WTC11 (cell line): ENCODE measurements around the gene EI24. TPM values are rescaled to one million over a fixed set of nuclear protein-coding genes. Genes with fewer than 3 reads are reported as not detected.

Experiments
- ATAC-seq: fragments of 200-7000 bp; cut with Tn5 transposase; 2 replicates; pipeline ENCODE4 v1.10.0; 2021; ENCODE audit warnings: mild to moderate bottlenecking, moderate library complexity
- CTCF ChIA-PET: fragments of 300-600 bp; sonication (Branson Sonifier 250); formaldehyde crosslinking; loops from one replicate; lab custom pipeline; 2021; ENCODE audit warnings: antibody characterized with exemption; lab: Charles Lee
- POLR2A ChIA-PET: fragments of 350-600 bp; sonication (Branson Sonifier 250); formaldehyde crosslinking; loops from one replicate; lab custom pipeline; 2021; ENCODE audit warnings: antibody characterized with exemption; lab: Charles Lee
- DNase-seq: peaks from one replicate; pipeline ENCODE4 v3.0.0; 2021; ENCODE audit warnings: low spot score
- H3K27ac Mint-ChIP-seq: 2 replicates; pipeline ENCODE4 v1.8.0; 2021; ENCODE audit warnings: mixed read lengths
- H3K27me3 Mint-ChIP-seq: 2 replicates; pipeline ENCODE4 v1.8.0; 2021; ENCODE audit warnings: low read depth, mild to moderate bottlenecking, moderate library complexity, mixed read lengths
- H3K36me3 Mint-ChIP-seq: 2 replicates; pipeline ENCODE4 v1.8.0; 2021; ENCODE audit warnings: mixed read lengths
- H3K4me1 Mint-ChIP-seq: 2 replicates; pipeline ENCODE4 v1.8.0; 2022; ENCODE audit warnings: mixed read lengths
- H3K4me3 Mint-ChIP-seq: 2 replicates; pipeline ENCODE4 v1.8.0; 2021; ENCODE audit warnings: mild to moderate bottlenecking, moderate library complexity, mixed read lengths
- H3K9me3 Mint-ChIP-seq: 2 replicates; pipeline ENCODE4 v1.8.0; 2021; ENCODE audit warnings: mixed read lengths
- EMX1 ChIP-seq: fragments of 250-450 bp; sonication (Bioruptor Pico); IDR thresholded peaks from 2 replicates; pipeline ENCODE4 v1.8.0; 2021; ENCODE audit warnings: mild to moderate bottlenecking
- ESRRA ChIP-seq: sonication (generic); formaldehyde crosslinking; IDR thresholded peaks from 2 replicates; pipeline ENCODE4 v1.8.1; 2022; ENCODE audit warnings: mild to moderate bottlenecking, missing genetic modification reagents, borderline replicate concordance
- HMGA2 ChIP-seq: fragments of 250-450 bp; sonication (Bioruptor Pico); IDR thresholded peaks from 2 replicates; pipeline ENCODE4 v1.4.0; 2021; ENCODE audit warnings: mild to moderate bottlenecking, moderate library complexity
- MXD4 ChIP-seq: fragments of 250-450 bp; sonication (Bioruptor Pico); IDR thresholded peaks from 2 replicates; pipeline ENCODE4 v1.8.0; 2021; ENCODE audit warnings: mild to moderate bottlenecking, moderate library complexity, borderline replicate concordance
- NFATC4 ChIP-seq: fragments of 250-450 bp; sonication (Bioruptor Pico); IDR thresholded peaks from 2 replicates; pipeline ENCODE4 v1.9.0; 2021; ENCODE audit warnings: mild to moderate bottlenecking
- RELA ChIP-seq: sonication (generic); formaldehyde crosslinking; IDR thresholded peaks from 2 replicates; pipeline ENCODE4 v1.8.1; 2022; ENCODE audit warnings: missing genetic modification reagents, mild to moderate bottlenecking, borderline replicate concordance
- RORB ChIP-seq: fragments of 250-450 bp; sonication (Bioruptor Pico); IDR thresholded peaks from 2 replicates; pipeline ENCODE4 v1.9.0; 2021; ENCODE audit warnings: mild to moderate bottlenecking
- SMAD4 ChIP-seq: sonication (generic); formaldehyde crosslinking; IDR thresholded peaks from 2 replicates; pipeline ENCODE4 v1.8.0; 2022; ENCODE audit warnings: mild to moderate bottlenecking, missing genetic modification reagents
- TP53 ChIP-seq: sonication (generic); formaldehyde crosslinking; IDR thresholded peaks from 2 replicates; pipeline ENCODE4 v1.8.1; 2023; ENCODE audit warnings: mild to moderate bottlenecking, missing genetic modification reagents
- ZNF121 ChIP-seq: sonication (generic); formaldehyde crosslinking; IDR thresholded peaks from 2 replicates; pipeline ENCODE4 v1.8.0; 2023; ENCODE audit warnings: missing genetic modification reagents
- ZNF138 ChIP-seq: sonication (generic); formaldehyde crosslinking; conservative IDR thresholded peaks from 2 replicates; pipeline ENCODE4 v1.8.1; 2022; ENCODE audit warnings: mild to moderate bottlenecking, moderate library complexity, missing genetic modification reagents
- ZNF219 ChIP-seq: sonication (generic); formaldehyde crosslinking; IDR thresholded peaks from 2 replicates; pipeline ENCODE4 v1.8.0; 2023; ENCODE audit warnings: missing genetic modification reagents, mild to moderate bottlenecking, borderline replicate concordance
- ZNF263 ChIP-seq: sonication (generic); formaldehyde crosslinking; IDR thresholded peaks from 2 replicates; pipeline ENCODE4 v1.8.1; 2022; ENCODE audit warnings: low read depth, mild to moderate bottlenecking, moderate library complexity, missing genetic modification reagents
- ZNF317 ChIP-seq: sonication (generic); formaldehyde crosslinking; IDR thresholded peaks from 2 replicates; pipeline ENCODE4 v1.8.1; 2023; ENCODE audit warnings: low read depth, mild to moderate bottlenecking, moderate library complexity, missing genetic modification reagents, borderline replicate concordance
- total RNA-seq: library from RNA; stranded (reverse); gene quantifications from 3 replicates; pipeline ENCODE4 v1.2.3, GENCODE V29; 2021
- TF ChIP-seq, protein P1 (sequence below): sonication (generic); formaldehyde crosslinking; IDR thresholded peaks from 2 replicates; pipeline ENCODE4 v1.8.1; 2022; ENCODE audit warnings: mild to moderate bottlenecking, moderate library complexity, missing genetic modification reagents
- TF ChIP-seq, protein P2 (sequence below): sonication (generic); formaldehyde crosslinking; IDR thresholded peaks from 2 replicates; pipeline ENCODE4 v1.8.1; 2022; ENCODE audit warnings: mild to moderate bottlenecking, missing genetic modification reagents, moderate library complexity, borderline replicate concordance
- TF ChIP-seq, protein P3 (sequence below): fragments of 250-450 bp; sonication (Bioruptor Pico); IDR thresholded peaks from 2 replicates; pipeline ENCODE4 v1.9.0; 2021; ENCODE audit warnings: mild to moderate bottlenecking
- TF ChIP-seq, protein P4 (sequence below): fragments of 250-450 bp; sonication (Bioruptor Pico); IDR thresholded peaks from 2 replicates; pipeline ENCODE4 v1.9.0; 2021; ENCODE audit warnings: mild to moderate bottlenecking, borderline replicate concordance
- TF ChIP-seq, protein P5 (sequence below): sonication (generic); formaldehyde crosslinking; IDR thresholded peaks from 2 replicates; pipeline ENCODE4 v1.8.1; 2022; ENCODE audit warnings: low read depth, missing genetic modification reagents, borderline replicate concordance
- TF ChIP-seq, protein P6 (sequence below): fragments of 200-600 bp; IDR thresholded peaks from 2 replicates; pipeline ENCODE4 v1.8.0; 2022; ENCODE audit warnings: antibody characterized with exemption
- TF ChIP-seq, protein P7 (sequence below): sonication (generic); formaldehyde crosslinking; IDR thresholded peaks from 2 replicates; pipeline ENCODE4 v1.8.1; 2023; ENCODE audit warnings: mild to moderate bottlenecking, moderate library complexity, missing genetic modification reagents
- TF ChIP-seq, protein P8 (sequence below): sonication (generic); formaldehyde crosslinking; IDR thresholded peaks from 2 replicates; pipeline ENCODE4 v1.8.1; 2023; ENCODE audit warnings: mild to moderate bottlenecking, missing genetic modification reagents, borderline replicate concordance

Gene EI24
- total RNA-seq, 1 experiment from 2014 or later = 120 TPM

DNA sequence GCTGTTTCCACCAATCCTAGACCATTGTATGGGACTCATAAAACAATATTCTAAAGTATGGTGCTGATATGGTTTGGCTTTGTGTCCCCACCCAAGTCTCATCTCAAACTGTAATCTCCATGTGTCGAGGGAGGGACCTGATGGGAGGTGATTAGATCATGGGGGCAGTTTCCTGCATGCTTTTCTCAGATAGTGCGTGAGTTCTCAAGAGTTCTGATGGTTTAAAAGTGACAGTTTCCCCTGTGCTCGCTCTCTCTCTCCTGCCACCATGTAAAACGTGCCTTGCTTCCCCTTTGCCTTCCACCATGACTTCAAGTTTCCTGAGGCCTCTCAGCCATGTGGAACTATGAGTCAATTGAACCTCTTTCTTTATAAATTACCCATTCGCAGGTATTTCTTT, 44.0 kb upstream of the EI24 start (continued):
- TF ChIP-seq, protein P1, sequence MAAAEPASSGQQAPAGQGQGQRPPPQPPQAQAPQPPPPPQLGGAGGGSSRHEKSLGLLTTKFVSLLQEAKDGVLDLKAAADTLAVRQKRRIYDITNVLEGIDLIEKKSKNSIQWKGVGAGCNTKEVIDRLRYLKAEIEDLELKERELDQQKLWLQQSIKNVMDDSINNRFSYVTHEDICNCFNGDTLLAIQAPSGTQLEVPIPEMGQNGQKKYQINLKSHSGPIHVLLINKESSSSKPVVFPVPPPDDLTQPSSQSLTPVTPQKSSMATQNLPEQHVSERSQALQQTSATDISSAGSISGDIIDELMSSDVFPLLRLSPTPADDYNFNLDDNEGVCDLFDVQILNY = no peak
- no peak for TF ChIP-seq ZNF138 (CRISPR knock-in tag)
- no peak for TF ChIP-seq HMGA2
- TF ChIP-seq RORB (CRISPR knock-in tag) = no peak
- no peak for TF ChIP-seq ZNF219 (CRISPR knock-in tag)
- no peak for TF ChIP-seq ESRRA
- TF ChIP-seq, protein P2, sequence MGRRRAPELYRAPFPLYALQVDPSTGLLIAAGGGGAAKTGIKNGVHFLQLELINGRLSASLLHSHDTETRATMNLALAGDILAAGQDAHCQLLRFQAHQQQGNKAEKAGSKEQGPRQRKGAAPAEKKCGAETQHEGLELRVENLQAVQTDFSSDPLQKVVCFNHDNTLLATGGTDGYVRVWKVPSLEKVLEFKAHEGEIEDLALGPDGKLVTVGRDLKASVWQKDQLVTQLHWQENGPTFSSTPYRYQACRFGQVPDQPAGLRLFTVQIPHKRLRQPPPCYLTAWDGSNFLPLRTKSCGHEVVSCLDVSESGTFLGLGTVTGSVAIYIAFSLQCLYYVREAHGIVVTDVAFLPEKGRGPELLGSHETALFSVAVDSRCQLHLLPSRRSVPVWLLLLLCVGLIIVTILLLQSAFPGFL (CRISPR knock-in tag) = no peak
- no peak for TF ChIP-seq MXD4 (CRISPR knock-in tag)

DNA sequence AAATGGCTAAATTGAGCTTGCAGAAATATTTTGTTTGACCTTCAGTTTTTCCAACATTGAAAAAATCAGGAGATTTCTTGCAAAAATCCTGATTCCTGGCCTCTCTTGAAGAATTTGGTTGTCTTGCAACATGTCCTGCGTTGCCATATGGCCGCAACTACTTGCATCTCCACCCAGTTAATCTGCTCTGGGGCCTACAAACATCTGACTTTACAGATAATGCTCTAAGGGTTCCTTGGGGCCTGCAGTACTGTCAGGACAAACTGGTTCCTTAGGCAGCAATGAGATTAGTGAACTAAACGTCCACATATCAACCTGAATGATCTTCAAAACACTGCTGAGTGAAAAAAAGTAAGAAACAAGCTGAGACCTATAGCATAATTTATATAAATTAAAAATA, 36.6 kb upstream of the EI24 start:
- no peak for DNase-seq
- Mint-ChIP-seq H3K27ac (no peak overlapping the region), H3K27me3 (no peaks in the 10 kb centered on the region), H3K4me1 (0 out of 2 replicates have a peak, but pooled peaks cover 7% of the 10 kb centered on the region), H3K9me3 (peaks cover 14% of the 10 kb centered on the region), H3K4me3 (no peak overlapping the region), H3K36me3 (peaks cover 10% of the 10 kb centered on the region)
- ChIA-PET CTCF (no interaction called here), POLR2A (no interaction called here)
- ATAC-seq = no peak
- TF ChIP-seq, protein P3, sequence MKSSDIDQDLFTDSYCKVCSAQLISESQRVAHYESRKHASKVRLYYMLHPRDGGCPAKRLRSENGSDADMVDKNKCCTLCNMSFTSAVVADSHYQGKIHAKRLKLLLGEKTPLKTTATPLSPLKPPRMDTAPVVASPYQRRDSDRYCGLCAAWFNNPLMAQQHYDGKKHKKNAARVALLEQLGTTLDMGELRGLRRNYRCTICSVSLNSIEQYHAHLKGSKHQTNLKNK (CRISPR knock-in tag) = no peak
- no peak for TF ChIP-seq ZNF121 (CRISPR knock-in tag)
- TF ChIP-seq SMAD4 (CRISPR knock-in tag) = no peak
- TF ChIP-seq, protein P4, sequence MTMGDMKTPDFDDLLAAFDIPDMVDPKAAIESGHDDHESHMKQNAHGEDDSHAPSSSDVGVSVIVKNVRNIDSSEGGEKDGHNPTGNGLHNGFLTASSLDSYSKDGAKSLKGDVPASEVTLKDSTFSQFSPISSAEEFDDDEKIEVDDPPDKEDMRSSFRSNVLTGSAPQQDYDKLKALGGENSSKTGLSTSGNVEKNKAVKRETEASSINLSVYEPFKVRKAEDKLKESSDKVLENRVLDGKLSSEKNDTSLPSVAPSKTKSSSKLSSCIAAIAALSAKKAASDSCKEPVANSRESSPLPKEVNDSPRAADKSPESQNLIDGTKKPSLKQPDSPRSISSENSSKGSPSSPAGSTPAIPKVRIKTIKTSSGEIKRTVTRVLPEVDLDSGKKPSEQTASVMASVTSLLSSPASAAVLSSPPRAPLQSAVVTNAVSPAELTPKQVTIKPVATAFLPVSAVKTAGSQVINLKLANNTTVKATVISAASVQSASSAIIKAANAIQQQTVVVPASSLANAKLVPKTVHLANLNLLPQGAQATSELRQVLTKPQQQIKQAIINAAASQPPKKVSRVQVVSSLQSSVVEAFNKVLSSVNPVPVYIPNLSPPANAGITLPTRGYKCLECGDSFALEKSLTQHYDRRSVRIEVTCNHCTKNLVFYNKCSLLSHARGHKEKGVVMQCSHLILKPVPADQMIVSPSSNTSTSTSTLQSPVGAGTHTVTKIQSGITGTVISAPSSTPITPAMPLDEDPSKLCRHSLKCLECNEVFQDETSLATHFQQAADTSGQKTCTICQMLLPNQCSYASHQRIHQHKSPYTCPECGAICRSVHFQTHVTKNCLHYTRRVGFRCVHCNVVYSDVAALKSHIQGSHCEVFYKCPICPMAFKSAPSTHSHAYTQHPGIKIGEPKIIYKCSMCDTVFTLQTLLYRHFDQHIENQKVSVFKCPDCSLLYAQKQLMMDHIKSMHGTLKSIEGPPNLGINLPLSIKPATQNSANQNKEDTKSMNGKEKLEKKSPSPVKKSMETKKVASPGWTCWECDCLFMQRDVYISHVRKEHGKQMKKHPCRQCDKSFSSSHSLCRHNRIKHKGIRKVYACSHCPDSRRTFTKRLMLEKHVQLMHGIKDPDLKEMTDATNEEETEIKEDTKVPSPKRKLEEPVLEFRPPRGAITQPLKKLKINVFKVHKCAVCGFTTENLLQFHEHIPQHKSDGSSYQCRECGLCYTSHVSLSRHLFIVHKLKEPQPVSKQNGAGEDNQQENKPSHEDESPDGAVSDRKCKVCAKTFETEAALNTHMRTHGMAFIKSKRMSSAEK (CRISPR knock-in tag) = no peak
- TF ChIP-seq, protein P5, sequence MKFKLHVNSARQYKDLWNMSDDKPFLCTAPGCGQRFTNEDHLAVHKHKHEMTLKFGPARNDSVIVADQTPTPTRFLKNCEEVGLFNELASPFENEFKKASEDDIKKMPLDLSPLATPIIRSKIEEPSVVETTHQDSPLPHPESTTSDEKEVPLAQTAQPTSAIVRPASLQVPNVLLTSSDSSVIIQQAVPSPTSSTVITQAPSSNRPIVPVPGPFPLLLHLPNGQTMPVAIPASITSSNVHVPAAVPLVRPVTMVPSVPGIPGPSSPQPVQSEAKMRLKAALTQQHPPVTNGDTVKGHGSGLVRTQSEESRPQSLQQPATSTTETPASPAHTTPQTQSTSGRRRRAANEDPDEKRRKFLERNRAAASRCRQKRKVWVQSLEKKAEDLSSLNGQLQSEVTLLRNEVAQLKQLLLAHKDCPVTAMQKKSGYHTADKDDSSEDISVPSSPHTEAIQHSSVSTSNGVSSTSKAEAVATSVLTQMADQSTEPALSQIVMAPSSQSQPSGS (CRISPR knock-in tag) = no peak
- no peak for TF ChIP-seq EMX1 (CRISPR knock-in tag)
- TF ChIP-seq NFATC4 = no peak
- TF ChIP-seq, protein P6, sequence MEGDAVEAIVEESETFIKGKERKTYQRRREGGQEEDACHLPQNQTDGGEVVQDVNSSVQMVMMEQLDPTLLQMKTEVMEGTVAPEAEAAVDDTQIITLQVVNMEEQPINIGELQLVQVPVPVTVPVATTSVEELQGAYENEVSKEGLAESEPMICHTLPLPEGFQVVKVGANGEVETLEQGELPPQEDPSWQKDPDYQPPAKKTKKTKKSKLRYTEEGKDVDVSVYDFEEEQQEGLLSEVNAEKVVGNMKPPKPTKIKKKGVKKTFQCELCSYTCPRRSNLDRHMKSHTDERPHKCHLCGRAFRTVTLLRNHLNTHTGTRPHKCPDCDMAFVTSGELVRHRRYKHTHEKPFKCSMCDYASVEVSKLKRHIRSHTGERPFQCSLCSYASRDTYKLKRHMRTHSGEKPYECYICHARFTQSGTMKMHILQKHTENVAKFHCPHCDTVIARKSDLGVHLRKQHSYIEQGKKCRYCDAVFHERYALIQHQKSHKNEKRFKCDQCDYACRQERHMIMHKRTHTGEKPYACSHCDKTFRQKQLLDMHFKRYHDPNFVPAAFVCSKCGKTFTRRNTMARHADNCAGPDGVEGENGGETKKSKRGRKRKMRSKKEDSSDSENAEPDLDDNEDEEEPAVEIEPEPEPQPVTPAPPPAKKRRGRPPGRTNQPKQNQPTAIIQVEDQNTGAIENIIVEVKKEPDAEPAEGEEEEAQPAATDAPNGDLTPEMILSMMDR = no peak
- no peak for TF ChIP-seq HMGA2
- no peak for TF ChIP-seq ZNF263
- TF ChIP-seq, protein P7, sequence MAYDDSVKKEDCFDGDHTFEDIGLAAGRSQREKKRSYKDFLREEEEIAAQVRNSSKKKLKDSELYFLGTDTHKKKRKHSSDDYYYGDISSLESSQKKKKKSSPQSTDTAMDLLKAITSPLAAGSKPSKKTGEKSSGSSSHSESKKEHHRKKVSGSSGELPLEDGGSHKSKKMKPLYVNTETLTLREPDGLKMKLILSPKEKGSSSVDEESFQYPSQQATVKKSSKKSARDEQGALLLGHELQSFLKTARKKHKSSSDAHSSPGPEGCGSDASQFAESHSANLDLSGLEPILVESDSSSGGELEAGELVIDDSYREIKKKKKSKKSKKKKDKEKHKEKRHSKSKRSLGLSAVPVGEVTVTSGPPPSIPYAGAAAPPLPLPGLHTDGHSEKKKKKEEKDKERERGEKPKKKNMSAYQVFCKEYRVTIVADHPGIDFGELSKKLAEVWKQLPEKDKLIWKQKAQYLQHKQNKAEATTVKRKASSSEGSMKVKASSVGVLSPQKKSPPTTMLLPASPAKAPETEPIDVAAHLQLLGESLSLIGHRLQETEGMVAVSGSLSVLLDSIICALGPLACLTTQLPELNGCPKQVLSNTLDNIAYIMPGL (CRISPR knock-in tag) = no peak
- no peak for TF ChIP-seq ZNF317 (CRISPR knock-in tag)
- TF ChIP-seq RELA (CRISPR knock-in tag) = no peak
- no peak for TF ChIP-seq TP53 (CRISPR knock-in tag)
- TF ChIP-seq, protein P8, sequence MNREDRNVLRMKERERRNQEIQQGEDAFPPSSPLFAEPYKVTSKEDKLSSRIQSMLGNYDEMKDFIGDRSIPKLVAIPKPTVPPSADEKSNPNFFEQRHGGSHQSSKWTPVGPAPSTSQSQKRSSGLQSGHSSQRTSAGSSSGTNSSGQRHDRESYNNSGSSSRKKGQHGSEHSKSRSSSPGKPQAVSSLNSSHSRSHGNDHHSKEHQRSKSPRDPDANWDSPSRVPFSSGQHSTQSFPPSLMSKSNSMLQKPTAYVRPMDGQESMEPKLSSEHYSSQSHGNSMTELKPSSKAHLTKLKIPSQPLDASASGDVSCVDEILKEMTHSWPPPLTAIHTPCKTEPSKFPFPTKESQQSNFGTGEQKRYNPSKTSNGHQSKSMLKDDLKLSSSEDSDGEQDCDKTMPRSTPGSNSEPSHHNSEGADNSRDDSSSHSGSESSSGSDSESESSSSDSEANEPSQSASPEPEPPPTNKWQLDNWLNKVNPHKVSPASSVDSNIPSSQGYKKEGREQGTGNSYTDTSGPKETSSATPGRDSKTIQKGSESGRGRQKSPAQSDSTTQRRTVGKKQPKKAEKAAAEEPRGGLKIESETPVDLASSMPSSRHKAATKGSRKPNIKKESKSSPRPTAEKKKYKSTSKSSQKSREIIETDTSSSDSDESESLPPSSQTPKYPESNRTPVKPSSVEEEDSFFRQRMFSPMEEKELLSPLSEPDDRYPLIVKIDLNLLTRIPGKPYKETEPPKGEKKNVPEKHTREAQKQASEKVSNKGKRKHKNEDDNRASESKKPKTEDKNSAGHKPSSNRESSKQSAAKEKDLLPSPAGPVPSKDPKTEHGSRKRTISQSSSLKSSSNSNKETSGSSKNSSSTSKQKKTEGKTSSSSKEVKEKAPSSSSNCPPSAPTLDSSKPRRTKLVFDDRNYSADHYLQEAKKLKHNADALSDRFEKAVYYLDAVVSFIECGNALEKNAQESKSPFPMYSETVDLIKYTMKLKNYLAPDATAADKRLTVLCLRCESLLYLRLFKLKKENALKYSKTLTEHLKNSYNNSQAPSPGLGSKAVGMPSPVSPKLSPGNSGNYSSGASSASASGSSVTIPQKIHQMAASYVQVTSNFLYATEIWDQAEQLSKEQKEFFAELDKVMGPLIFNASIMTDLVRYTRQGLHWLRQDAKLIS (CRISPR knock-in tag) = no peak
- no peak for TF ChIP-seq ZNF138 (CRISPR knock-in tag)
